ENCODE data around the gene ALPK3.

DNA sequence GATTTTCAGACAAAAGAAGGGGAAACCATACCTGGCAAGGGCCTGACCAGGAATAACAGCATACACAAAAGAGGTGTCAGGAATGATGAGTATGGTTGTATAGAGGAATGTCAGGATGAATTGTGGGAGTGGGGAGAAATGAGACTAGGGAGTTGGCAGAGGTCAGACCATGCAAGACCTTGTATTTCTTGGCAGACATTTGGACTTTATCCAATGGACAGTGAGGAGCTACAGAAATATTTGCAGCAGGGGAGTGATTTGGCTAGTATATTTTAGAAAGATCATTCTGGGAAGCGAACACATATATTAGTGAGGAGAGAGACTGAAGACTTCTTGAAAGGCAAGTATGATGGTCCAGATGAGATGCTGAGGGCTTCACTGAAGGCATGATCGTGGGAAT lies 25.4 kb upstream of the ALPK3 start:
- TF ChIP-seq MAX (IDR thresholded peaks at IDR 0.05; ENCODE audit: low read depth, low read length) (no peak), SMAD1 (IDR thresholded peaks at IDR 0.05; ENCODE audit: low read depth, partially characterized antibody) (no peak), TAF1 (IDR thresholded peaks at IDR 0.05; ENCODE audit: borderline replicate concordance, low read depth, low read length) (no peak), BACH1 (IDR thresholded peaks at IDR 0.05; ENCODE audit: borderline replicate concordance) (no peak), POLR2A (IDR thresholded peaks at IDR 0.05; ENCODE audit: low read depth, low read length) (no peak)
- TF ChIP-seq, protein P1, sequence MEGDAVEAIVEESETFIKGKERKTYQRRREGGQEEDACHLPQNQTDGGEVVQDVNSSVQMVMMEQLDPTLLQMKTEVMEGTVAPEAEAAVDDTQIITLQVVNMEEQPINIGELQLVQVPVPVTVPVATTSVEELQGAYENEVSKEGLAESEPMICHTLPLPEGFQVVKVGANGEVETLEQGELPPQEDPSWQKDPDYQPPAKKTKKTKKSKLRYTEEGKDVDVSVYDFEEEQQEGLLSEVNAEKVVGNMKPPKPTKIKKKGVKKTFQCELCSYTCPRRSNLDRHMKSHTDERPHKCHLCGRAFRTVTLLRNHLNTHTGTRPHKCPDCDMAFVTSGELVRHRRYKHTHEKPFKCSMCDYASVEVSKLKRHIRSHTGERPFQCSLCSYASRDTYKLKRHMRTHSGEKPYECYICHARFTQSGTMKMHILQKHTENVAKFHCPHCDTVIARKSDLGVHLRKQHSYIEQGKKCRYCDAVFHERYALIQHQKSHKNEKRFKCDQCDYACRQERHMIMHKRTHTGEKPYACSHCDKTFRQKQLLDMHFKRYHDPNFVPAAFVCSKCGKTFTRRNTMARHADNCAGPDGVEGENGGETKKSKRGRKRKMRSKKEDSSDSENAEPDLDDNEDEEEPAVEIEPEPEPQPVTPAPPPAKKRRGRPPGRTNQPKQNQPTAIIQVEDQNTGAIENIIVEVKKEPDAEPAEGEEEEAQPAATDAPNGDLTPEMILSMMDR (IDR thresholded peaks at IDR 0.05 in 2 of 3, conservative IDR thresholded peaks at IDR 0.05 in 1 of 3; ENCODE audit: control insufficient read depth in 2 of 3, extremely low read depth in 1 of 3, insufficient read depth in 1 of 3, low read depth in 3 of 3, low read length in 3 of 3): no peak

All from GM12878 (cell line).